Transverse colon (tissue), 4 donors: Measurements from ENCODE around the gene CRYBG2.

ENCODE experiments used
- EP300 ChIP-seq: sonication (generic); formaldehyde crosslinking; IDR thresholded peaks from one replicate; pipeline ENCODE4 v1.6.1; 2017; ENCODE audit warnings: antibody characterized with exemption, low read depth
- POLR2A ChIP-seq: fragments of 450-650 bp; IDR thresholded peaks from one replicate; pipeline ENCODE4 v1.6.1; 2016; ENCODE audit warnings: antibody characterized with exemption, mild to moderate bottlenecking, moderate library complexity
- POLR2AphosphoS5 ChIP-seq, 3 donors: sonication (generic); formaldehyde crosslinking; IDR thresholded peaks; one replicate each; pipeline ENCODE4 v1.6.1; 2016; ENCODE audit warnings: antibody characterized with exemption in 3 of 3
- TF ChIP-seq, protein P1 (sequence below), 5 experiments: fragments of 200-600 bp in 3 of 5; fragments of 450-650 bp in 2 of 5; sonication (generic) in 3 of 5; IDR thresholded peaks; 1 replicate in 2 of 5; 2 replicates in 3 of 5; pipeline ENCODE4 v1.5.1; 2016 to 2017; ENCODE audit warnings: antibody characterized with exemption in 5 of 5, inconsistent platforms in 3 of 5, mild to moderate bottlenecking in 2 of 5, moderate library complexity in 1 of 5

DNA sequence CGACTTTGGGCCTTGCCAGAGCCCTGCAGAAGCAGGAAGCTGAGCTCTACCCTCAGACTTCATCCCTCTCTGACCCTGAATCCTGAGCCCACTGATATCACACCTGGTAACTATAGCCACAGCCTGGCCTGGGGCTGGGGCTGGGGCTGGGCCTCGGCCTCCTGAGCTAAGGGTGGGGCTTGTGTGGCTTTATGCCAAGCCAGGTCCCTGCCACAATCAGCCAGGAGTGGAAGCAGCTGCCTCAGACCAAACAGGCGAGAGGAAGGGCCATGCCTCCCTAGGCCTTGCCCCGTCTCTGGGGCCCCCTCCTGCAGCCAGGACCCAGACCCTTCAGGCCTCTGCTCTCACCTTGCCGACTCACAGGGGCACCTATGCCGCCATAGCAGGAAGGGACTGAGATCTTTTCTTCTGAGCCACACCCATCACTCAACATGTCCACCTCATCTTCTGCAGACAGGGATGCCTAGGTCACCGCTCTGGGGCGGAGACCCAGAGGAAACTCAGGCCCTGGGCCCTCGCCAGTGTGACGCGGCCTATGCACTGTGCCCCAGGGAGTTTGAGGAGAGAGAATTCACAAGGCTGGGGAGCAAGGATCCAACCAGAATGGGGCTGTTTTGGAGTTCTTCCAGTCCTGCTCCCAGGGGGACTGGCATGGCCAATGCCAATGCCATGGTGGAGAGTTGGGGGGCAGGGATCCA is 53.2 kb downstream of the CRYBG2 start:
- TF ChIP-seq, protein P1, sequence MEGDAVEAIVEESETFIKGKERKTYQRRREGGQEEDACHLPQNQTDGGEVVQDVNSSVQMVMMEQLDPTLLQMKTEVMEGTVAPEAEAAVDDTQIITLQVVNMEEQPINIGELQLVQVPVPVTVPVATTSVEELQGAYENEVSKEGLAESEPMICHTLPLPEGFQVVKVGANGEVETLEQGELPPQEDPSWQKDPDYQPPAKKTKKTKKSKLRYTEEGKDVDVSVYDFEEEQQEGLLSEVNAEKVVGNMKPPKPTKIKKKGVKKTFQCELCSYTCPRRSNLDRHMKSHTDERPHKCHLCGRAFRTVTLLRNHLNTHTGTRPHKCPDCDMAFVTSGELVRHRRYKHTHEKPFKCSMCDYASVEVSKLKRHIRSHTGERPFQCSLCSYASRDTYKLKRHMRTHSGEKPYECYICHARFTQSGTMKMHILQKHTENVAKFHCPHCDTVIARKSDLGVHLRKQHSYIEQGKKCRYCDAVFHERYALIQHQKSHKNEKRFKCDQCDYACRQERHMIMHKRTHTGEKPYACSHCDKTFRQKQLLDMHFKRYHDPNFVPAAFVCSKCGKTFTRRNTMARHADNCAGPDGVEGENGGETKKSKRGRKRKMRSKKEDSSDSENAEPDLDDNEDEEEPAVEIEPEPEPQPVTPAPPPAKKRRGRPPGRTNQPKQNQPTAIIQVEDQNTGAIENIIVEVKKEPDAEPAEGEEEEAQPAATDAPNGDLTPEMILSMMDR (IDR thresholded peaks at IDR 0.05), result no peak
- TF ChIP-seq POLR2AphosphoS5 (IDR thresholded peaks at IDR 0.05), result no peak
- TF ChIP-seq POLR2A, result no peak
- no peak for TF ChIP-seq EP300
